GM12875 (cell line): ENCODE measurements around the gene SLC19A1.
"Not testable (repeated sequence)": the region's sequence is repeated elsewhere in the genome, so short reads cannot be mapped to it uniquely, and the experiment has no call there.

Source experiments
- H3K4me3 ChIP-seq: one replicate; pipeline ENCODE4 v1.5.1; 2011; ENCODE audit warnings: low read depth, low read length, control low read depth
- CTCF ChIP-seq: IDR thresholded peaks from 2 replicates; pipeline ENCODE4 v1.5.1; 2011; ENCODE audit warnings: low read depth, mild to moderate bottlenecking, control low read depth, inconsistent platforms, low read length, moderate library complexity, borderline replicate concordance; ENCODE audit not compliant: insufficient read depth

SLC19A1 gene

DNA sequence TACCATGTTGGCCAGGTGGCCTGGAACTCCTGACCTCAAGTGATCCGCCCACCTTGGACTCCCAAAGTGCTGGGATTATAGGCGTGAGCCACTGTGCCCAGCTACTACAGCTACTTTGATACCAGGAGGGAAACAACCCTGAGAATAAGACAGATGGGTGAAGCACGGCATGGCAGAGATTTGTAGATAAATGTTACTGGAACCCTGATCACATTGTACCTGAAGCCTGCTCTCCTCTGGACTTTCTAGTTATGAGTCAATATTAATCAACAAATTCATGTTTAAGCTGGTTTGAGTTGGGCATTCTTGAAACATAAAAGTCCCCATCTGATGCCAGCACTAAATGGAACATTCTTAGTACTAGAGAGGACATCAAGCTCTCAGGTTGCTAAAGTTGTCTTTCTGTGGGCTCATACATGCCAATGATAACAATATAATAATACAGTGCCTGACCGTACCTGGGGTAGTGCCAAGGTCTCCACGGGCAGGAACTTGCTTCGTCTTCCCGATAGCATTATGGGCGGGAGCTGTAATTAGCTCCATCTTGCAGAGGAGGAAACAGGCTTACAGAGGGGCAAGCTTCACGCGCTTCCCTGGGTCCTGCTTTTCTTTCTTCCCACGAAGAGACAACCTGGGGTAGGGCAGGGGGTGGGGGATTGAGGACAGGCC, 30.7 kb upstream of the SLC19A1 start:
- TF ChIP-seq CTCF: no peak
- no peak overlapping the region for H3K4me3 ChIP-seq

- no peak for TF ChIP-seq CTCF
Observed at GRCh38 chr21:45572231-45572630, 30.0 kb upstream of the SLC19A1 start.

GRCh38 chr21:45571641-45572040, 29.4 kb upstream of the SLC19A1 start:
- H3K4me3 ChIP-seq: no peak overlapping the region
- no peak for TF ChIP-seq CTCF

More at GRCh38 chr21:45572231-45572630, 30.0 kb upstream of the SLC19A1 start:
- no peak overlapping the region for H3K4me3 ChIP-seq

DNA sequence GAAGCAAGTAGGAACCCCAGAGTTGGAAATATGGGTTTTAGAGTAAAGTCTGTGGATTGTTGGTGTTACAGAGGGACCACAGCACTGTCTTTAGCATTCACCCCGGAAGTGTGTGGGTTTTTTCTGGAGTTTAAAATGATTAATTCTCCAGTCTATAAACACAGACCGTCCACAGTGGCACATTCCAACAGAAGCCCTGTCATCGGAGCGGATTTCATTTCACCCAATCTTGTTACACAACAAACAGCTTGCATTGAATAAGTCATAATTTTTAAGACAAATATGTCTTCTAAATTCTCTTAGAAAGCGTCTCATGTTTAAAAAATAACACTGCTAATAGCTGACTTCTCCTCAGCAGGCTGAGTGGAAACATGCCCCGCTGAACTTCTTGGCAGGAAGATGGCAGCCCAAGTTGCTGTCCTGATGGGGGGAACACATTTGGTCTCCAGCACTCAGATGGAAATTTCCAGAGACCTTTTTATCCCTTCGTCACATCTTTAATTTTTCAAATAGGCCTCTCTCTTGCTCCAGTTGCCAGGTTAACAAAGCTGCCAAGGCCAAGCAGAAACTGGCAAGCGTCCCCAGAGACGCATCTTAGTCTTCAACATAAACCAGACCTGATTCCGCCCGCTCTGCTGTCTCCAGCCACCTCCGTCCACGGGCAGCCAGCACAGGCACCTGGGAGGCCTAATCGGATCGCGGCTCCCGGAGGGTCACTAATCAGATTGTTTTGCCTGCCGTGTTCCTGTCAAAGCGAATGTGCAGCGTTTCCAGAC, 28.8 kb upstream of the SLC19A1 start:
- TF ChIP-seq CTCF: no peak
- no peak overlapping the region for H3K4me3 ChIP-seq

GRCh38 chr21:45570071-45570470, 27.8 kb upstream of the SLC19A1 start:
- TF ChIP-seq CTCF: no peak
- no peak overlapping the region for H3K4me3 ChIP-seq

GRCh38 chr21:45568383-45568782, 26.1 kb upstream of the SLC19A1 start:
- no peak for TF ChIP-seq CTCF
- H3K4me3 ChIP-seq: no peak overlapping the region

DNA sequence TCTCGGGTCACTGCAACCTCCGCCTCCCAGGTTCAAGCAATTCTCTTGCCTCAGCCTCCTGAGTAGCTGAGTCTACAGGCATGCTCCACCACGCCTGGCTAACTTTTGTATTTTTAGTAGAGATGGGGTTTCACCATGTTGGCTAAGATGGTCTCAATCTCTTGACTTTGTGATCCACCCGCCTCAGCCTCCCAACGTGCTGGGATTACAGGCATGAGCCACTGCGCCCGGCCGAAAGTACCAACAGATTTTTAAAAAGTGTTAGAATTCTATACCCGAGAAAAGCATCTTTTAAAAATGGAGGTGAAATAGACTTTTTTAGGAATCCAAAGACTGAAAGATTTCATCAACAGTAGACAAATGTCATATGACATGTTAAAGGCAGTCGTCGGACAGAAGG, 21.9 kb upstream of the SLC19A1 start:
- H3K4me3 ChIP-seq: not testable (repeated sequence)
